GM19043 (cell line): Measurements from ENCODE around the gene DES.

Source experiments
- ATAC-seq: cut with Tn5 transposase; IDR thresholded peaks from one replicate; pipeline ENCODE4 v1.9.1; 2021; ENCODE audit warnings: low read depth; ENCODE audit not compliant: unreplicated experiment

Gene DES

GRCh38 chr2:219419012-219419324 is 791 bp downstream of the DES start:
- ATAC-seq = no peak

DNA sequence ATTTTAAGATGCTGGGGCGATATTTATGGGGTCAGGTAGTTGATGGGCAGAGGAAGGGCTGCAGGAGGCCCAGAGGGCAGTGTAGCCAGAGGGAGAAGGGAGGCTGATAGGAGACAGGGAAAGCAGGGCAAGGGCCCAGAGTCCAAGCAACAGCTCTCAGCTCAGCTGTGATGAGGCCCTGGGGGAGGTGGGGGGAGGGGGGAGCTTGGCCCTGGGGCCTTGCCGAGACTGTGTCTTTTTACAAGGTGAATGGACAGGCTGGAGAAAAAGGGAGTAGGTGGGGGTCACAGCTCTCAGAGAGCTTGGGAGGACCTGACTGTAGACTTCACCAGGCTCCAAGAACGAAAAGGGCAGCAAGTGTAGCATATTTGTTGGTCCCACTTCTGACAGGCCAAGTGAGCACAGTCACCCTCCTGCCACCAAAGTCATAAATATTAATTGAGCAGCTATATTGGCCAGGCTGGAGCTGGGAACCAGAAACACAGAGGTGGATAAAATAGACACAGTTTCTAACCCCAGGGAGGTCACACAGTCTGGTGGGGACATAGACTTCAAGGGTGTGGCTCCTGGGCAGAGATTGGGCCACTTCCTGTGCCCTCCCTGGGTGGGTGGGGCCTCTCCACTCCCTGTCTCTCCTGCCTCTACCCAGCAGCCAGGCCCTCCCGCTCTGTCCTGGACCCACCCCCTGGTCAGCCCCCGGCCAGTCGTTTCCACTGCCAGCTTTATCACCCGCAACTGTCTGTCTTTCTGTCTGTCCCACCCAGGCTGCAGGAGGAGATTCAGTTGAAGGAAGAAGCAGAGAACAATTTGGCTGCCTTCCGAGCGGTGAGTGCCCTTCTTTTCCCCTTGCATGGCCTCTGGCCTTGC is 1.4 kb downstream of the DES start:
- ATAC-seq = no peak

DNA sequence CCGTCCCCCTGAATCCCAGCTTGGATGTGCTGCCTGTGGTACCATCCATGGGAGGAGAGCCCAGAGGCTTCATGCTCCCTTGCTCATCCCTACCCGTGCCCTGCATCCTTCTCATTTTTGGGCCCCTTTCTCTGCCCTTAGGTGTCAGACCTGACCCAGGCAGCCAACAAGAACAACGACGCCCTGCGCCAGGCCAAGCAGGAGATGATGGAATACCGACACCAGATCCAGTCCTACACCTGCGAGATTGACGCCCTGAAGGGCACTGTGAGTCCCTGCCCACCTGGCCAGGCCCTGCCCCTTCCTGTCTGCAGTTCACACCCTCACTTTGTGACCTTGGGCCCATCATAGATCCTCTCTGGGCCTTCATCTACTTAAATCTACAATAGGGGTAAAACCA is 2.5 kb downstream of the DES start:
- ATAC-seq = no peak

GRCh38 chr2:219421323-219421722 is 3.1 kb downstream of the DES start:
- ATAC-seq = no peak

DNA sequence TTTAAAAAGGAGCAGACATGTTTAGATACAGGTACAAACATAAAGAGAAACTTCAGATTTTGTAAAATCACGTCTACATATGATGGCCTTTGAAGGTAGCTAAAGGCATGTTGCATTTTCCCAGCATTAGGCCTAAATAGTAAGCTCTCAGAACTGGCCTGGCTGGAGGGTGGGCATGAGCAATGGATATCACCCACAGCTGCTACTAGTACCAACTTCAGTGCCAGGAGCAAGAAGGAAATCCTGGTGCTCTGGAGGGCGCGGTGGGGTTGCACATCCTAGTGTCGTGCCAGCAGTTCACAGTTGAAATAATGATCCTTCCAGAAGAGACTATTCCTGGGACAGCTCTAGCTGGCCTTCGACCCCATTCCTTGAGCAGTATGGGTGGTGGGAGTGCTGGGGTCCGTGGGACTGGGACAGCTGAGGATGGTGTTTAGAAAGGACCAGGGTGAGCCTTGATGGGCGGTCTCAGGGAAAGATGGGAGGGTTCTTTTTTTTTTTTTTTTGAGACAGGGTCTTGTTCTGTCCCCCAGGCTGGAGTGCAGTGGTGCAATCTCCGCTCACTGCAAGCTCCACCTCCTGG is 4.9 kb downstream of the DES start:
- no peak for ATAC-seq

GRCh38 chr2:219423652-219424377 is 5.6 kb downstream of the DES start:
- no peak for ATAC-seq

GRCh38 chr2:219425238-219426067 is 7.3 kb downstream of the DES start:
- no peak for ATAC-seq

GRCh38 chr2:219426068-219426443 is 7.9 kb downstream of the DES start:
- ATAC-seq = no peak

DNA sequence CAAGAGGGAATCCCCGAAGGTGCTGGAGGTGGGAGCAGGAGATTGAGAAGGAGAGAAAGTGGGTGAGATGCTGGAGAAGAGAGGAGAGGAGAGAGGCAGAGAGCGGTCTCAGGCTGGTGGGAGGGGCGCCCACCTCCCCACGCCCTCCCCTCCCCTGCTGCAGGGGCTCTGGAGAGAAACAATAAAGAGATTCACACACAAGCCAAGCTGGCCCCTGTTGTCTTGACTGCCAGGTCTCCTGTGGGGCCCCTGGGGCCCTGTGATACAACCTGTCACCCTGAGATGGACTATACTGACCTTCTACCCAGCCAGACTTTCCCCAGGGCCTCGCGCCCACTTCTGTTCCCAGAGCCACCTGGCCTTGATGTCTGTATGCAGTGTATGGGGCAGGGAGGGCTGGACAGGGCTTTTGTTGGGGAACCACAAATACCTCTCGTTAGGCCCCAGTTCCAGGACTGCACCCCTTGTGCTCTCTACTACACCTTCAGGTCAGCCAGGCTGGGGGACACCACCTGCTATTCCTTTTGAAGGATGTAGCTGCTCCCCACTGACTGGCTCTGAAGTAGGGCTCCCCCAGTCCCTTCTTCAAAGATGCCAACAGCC is 8.5 kb downstream of the DES start:
- ATAC-seq = no peak

GRCh38 chr2:219428469-219428868 is 10.3 kb downstream of the DES start:
- ATAC-seq = no peak

GRCh38 chr2:219429958-219430606 is 11.9 kb downstream of the DES start:
- ATAC-seq = no peak

GRCh38 chr2:219430633-219431615 is 12.7 kb downstream of the DES start:
- no peak for ATAC-seq

GRCh38 chr2:219433666-219434467 is 15.7 kb downstream of the DES start:
- ATAC-seq = no peak

DNA sequence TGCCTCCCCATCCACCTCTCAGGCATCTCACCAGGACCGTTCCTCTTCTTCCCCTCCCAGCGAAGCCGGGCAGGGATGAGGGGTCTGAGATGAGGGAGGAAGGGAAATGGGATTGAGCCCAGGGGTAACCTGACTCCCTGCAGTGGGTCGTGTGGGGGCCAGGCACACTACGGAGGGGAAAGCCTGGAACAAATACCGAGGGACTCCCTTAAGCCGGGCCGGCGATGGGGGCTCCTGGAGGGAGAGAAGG is 16.2 kb downstream of the DES start:
- ATAC-seq = no peak

- no peak for ATAC-seq
These were observed 16.7 kb downstream of the DES start, which contains the start of gene SPEG for GRCh38 chr2:219434718-219435525. Gene SPEG (plus strand): TSS chr2:219434843. CDS start chr2:219434978, 135 bp downstream.

DNA sequence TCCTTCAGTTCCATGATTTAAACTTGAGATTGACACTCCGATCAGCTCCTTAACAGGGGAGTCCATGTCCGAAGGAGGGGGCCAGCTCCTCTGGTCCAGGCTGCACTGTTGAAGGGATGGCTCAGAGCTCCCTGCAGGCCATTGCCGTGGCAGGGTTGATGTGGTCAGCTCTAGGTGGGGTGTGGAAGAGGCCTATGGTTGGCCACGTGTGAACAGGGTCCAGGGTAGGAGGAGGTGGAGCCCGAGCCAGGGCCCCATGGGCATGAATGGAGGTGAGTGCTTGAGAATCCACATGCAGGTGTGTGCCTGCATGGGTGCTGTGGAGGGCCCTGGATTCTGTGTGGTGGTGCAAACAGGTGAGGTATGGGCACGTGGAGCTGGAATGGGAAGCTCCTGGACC is 17.5 kb downstream of the DES start:
- no peak for ATAC-seq

GRCh38 chr2:219436491-219436890 is 18.3 kb downstream of the DES start:
- ATAC-seq = no peak
